Fibroblast of pulmonary artery (primary cell): ENCODE data around the gene CBX6.
A peak's percentile ranks its signal among the peaks of the same experiment; 100 is the strongest.

Source experiments
- DNase-seq: peaks from one replicate; pipeline ENCODE4 v3.0.0-alpha.2; 2010; ENCODE audit warnings: low read depth
- H3K4me3 ChIP-seq: replicated peaks from 2 replicates; pipeline ENCODE4 v1.5.1; 2011; ENCODE audit warnings: low read depth, mild to moderate bottlenecking, control low read depth, low read length, moderate library complexity
- TF ChIP-seq, protein P1 (sequence below): IDR thresholded peaks from 2 replicates; pipeline ENCODE4 v1.5.1; 2011; ENCODE audit warnings: mild to moderate bottlenecking, control low read depth, low read length, inconsistent platforms; ENCODE audit errors: missing control alignments

Gene CBX6

GRCh38 chr22:38844315-38845003 is 27.6 kb downstream of the CBX6 start:
- TF ChIP-seq, protein P1, sequence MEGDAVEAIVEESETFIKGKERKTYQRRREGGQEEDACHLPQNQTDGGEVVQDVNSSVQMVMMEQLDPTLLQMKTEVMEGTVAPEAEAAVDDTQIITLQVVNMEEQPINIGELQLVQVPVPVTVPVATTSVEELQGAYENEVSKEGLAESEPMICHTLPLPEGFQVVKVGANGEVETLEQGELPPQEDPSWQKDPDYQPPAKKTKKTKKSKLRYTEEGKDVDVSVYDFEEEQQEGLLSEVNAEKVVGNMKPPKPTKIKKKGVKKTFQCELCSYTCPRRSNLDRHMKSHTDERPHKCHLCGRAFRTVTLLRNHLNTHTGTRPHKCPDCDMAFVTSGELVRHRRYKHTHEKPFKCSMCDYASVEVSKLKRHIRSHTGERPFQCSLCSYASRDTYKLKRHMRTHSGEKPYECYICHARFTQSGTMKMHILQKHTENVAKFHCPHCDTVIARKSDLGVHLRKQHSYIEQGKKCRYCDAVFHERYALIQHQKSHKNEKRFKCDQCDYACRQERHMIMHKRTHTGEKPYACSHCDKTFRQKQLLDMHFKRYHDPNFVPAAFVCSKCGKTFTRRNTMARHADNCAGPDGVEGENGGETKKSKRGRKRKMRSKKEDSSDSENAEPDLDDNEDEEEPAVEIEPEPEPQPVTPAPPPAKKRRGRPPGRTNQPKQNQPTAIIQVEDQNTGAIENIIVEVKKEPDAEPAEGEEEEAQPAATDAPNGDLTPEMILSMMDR = no peak
- H3K4me3 ChIP-seq = no peak overlapping the region
- DNase-seq = no peak

- DNase-seq = peak; percentile 45
- TF ChIP-seq, protein P1 = no peak
- peak within 1 kb of the TSS; percentile 31 for H3K4me3 ChIP-seq
These were observed 28.2 kb downstream of the CBX6 start, which contains the start of gene NPTXR for GRCh38 chr22:38843657-38844314. Gene NPTXR, minus strand, starts transcription at chr22:38844028.

- DNase-seq = peak; percentile 81
- peak overlapping the region; percentile 31 for H3K4me3 ChIP-seq
- TF ChIP-seq, protein P1 = peak; percentile 23
These were observed 28.8 kb downstream of the CBX6 start for GRCh38 chr22:38843201-38843656.

GRCh38 chr22:38842512-38843200 is 29.4 kb downstream of the CBX6 start:
- peak overlapping the region; percentile 31 for H3K4me3 ChIP-seq
- TF ChIP-seq, protein P1 = no peak
- no peak for DNase-seq

DNA sequence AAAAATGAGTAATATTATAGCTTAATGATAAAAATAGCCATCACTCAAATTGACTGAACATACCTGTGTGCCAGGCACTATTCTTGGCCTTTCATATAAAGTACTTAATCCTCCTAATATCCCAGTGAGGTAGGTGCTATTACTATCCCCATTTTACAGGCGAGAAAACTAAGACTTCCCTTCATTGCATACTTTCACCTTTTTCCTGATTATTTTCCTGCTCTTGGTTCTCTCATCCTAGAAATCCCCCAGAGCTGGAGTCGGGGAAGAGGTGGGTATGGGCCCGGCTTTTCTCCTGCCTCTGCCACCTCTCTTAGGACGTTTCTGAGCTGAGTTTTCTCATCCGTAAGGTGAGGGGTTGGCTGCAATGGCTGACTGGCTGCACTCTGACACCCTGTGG is 30.4 kb downstream of the CBX6 start:
- TF ChIP-seq, protein P1 = no peak
- no peak overlapping the region for H3K4me3 ChIP-seq
- DNase-seq = no peak

- H3K4me3 ChIP-seq = no peak overlapping the region
- TF ChIP-seq, protein P1 = no peak
- no peak for DNase-seq
These were observed 30.8 kb downstream of the CBX6 start for GRCh38 chr22:38841211-38841610.
